Activated CD4-positive, alpha-beta T cell treated with anti-CD3 and anti-CD28 coated beads, Interleukin-10, Interleukin-2, amounts not matched to agents 100 ng/mL and 50 ng/mL, durations not matched to agents 16 hours and 8 hours (primary cell): ENCODE measurements around the gene CCDC192.

Experiments used
- DNase-seq: peaks from one replicate; pipeline ENCODE4 v3.0.0-alpha.2; 2020

CCDC192 gene

DNA sequence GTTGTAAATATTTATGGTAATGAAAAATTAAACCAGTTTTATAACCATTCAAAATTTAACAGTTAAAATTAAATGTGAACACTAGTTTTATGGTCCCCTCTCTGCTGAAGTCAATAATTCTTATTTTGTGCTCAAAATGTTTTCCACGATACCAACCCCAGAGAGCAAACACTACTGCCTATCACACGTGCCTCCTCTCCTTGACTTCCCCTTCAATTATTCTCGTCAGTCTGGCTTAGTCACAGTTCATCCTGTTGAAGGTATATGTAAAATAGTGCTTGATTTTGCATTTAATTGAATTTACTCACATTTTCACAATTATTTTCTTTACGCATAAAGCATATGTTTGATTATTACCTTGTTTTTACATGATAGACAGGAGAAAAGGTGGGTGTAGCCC is 148.8 kb downstream of the CCDC192 start:
- no peak for DNase-seq

DNA sequence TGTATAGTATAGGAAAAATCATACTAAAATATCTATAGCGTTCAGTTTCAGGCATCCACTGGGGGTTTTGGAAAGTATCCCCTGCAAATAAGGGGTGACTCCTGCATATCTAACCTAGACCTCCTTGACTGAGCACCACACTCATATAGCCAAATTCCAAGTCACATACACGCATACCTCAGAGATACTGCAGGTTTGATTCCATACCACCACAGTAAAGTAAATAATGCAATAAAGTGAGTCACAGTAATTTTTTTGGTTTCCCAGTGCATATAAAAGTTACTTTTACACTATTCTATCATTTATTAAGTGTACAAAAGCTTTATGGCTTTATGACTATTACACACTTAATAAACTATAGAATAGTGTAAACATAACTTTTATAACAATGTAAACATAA is 151.3 kb downstream of the CCDC192 start:
- DNase-seq, result no peak

DNA sequence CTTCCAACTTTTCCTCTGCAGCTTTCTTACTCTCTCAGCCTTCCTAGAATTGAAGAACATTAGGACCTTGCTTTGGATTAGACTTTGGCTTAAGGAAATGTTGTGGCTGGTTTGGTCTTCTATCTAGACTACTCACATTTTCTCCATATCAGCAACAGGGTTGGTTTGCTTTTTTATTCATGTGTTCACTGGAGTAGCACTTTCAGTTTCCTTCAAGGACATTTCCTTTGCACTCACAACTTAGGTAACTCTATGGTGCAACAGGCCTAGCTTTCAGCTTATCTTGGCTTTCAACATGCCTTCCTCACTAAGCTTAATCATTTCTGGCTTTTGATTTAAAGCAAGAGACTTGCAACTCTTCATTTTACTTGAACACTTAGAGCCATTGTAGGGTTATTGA is 153.1 kb downstream of the CCDC192 start:
- peak; percentile 50 for DNase-seq

DNA sequence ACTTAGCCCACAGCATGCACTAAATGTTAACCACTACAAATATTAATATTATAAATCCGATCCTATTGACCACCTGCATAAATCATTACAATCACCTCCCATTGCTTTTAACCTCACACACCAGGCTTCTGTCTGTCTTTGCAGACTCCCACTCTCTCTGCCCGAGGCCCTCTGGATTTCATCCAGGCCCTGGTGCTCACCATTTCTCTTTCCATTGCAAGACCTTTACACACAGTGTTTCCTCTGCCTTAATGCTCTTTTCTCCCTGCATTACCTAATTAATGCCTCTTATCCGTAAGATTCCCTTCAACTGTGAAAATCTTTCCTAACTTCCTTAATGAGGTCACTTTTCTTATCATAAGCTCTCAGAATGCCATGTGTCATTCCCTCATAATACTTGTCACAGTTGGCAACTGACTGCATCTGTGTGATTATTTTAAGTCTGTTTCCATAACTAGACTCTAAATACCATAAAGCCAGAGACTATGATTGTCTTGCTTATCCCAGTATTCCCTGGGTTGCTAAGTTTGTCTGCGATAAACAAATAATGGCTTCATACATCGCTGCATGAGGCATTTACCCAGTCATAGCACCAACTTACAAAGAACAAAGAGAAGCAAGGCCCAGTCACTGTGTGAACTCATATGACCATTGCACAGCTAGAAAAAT is 155.1 kb downstream of the CCDC192 start:
- DNase-seq, result no peak

DNA sequence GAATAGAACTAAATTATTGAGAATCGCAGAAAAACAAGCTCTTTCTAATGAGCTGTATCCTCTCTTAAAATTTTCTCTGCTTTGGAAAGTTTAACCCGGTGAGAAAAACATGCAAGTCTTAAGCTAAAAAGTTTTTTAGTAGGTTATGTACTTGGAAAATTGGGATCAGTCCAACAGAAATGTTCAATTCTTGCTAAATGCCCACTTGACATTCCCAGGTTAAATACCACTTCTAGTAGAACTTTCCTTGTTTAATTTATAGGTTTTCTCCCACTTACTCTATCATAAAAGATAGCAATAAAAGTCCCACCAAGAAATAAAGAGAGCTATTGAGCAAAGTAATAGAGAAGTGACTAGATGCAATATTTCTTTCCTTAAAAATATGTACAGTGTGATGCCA is 157.1 kb downstream of the CCDC192 start:
- no peak for DNase-seq

DNA sequence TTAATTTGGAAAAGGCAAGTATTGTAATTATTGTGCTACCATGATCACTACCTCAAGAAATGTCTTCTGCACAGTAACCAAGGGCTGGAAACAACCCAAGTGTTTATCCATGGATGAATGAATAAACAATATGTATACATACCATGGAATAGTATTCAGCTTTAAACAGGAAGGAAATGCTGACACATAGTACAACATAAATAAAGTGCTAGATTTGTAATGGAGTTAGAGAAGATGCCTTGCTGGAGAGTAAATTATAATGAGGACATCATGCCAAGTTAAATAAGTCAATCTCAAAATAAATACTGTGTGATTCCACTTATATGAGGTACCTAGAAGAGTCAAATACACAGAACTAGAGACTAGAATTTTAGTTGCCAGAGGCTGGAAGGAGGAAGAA is 160.0 kb downstream of the CCDC192 start:
- no peak for DNase-seq

DNA sequence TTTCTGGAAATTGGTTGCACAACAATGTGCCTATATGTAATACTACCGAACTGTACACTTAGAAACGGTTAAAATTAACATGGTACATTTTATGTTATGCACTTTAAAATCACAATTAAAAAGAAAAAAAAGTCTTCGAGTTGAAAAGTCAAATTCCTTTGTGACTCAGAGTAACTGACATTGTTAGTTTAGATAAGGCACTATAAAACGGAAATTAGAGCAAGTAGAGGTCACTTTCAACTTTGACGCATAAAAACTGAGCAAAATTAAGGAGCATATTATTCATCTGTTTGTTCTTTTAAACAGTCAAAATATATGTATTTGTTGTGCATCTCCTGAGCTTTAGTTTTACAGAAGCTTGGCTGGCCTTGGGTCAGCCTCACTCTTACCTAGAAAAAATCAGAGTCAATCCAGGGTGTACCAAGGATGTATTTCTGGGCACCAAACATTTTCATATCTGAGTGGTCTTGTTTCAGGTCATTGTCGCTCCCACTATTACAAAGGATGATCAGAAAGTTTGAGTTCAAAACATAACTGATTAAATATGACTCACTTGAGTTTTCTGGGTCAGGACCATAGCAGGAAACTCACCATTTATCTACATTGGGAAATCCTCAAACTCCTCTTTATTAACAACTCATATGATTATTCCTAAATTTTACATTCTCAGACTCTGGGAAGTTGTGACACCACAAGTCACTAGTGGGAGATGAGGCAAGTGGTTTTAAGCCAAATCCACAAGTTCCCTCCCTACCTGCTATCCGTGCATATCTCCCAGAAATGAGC is 160.6 kb downstream of the CCDC192 start:
- no peak for DNase-seq

DNA sequence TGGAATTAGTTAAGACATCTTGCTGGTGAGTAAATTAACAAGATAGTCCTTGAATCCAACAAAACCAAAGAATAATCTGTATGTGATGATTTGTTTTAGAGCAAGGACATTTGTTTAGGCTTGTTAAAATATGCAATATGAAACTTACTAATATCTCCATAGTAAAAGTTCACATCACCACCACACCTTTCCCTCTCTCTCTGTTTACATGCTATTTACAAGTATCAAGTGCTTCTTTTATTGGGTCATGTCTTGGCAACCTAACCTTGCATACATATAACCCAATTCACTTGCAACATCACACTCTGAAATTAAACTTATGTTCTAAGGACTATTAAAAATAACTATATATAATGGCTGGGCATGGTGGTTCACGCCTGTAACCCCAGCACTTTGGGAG is 161.3 kb downstream of the CCDC192 start:
- no peak for DNase-seq

DNA sequence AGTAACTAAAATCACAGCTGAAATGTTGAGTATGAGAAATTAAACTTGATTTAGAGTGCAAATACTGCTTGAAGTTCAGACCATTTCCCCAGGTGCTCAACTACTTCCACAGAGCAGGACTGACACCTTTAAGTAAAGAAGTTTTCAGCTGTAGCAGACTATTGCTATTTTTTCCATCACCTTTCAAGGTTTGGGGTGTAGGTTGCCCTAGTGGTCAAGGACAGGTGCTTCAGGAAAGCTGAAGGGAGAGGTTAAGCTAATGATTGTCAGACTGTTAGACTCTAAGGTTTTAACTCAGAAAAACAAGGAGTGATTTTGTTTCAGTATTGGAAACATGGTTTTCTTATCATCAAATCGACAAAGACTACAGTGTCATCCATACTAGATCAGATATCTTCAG is 162.1 kb downstream of the CCDC192 start:
- DNase-seq, result no peak

DNA sequence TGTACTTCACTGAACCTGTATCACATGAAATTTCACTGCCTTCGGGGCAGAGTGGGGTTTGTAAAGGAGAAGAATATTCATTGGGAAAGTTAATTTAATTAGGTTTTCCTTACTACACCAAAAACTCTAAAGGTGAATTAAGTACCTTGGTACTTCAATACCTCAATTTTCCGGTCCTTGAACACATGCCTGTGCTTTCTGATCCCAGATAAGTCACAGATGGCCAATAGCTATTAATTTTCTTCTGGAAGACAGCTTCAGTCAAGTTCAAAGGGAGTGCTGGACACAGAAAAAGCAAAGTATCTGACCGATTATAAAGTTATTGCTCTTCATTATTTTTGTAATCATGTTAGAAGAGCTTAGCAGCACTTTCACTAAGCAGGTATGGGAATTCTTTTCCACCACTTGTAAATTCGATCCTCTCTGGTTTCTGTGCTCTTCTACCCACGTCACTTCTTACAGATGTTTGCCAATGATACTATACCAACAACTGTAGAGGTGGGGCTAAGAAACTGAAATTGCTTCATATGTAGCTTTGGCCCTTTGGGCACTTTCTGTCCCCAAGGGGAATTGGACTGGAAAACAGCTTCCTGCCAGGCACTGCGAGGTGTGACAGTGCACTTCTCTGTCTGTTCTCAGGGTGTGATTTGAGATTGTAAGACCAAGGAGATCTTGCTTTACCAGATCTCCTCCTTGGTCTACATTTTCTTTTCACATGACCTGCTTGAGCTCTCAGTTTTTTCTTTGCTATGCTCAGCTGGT is 164.0 kb downstream of the CCDC192 start:
- no peak for DNase-seq

DNA sequence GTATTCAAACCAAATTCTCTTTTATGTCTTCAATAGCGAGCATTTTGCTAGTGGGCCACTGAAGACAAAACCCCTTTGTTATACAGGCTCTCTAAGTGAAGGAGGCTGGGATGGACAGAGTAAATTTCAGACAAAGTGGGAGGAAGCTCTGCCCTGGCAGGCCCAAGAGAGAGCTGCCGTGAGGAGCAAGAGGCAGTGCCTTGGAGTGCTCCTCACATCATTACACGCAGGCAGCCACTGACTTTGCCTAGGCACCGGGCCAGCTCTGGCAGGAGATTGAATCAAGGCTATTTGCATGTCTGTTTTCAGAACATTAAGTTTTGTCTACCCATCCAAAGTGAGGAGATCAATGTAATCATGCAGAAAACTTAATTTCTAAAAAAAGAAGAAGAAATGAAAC is 167.7 kb downstream of the CCDC192 start:
- DNase-seq, result no peak

DNA sequence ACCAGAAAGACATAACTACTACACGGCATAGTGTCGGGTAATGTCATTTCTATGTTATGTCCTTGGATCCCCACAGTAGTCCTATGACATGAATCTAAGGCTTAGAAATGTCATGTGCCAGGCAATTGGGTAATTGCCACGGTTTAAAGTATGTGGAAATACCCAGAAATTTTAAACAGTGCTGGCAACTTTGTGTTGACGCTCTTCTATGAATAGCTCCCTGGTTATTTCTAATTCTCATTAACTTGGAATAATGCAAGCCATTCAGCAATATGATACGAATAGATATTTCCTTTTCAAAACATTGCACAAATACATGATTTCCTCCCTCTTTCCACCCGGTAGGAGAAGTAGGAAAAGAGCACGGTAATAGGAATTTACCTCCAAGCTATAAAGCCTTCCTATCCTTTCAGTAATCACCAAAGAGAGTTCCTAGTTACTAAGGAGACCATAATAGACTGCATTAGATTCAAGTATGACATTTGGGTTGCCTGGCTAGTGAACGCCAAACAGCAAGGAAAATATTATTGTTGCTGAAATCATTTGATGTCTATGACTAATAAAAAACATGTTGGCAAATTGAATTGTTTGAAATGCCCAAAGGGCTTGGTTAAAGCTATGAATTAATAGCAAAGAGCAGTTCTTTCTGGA is 168.4 kb downstream of the CCDC192 start:
- DNase-seq, result no peak

DNA sequence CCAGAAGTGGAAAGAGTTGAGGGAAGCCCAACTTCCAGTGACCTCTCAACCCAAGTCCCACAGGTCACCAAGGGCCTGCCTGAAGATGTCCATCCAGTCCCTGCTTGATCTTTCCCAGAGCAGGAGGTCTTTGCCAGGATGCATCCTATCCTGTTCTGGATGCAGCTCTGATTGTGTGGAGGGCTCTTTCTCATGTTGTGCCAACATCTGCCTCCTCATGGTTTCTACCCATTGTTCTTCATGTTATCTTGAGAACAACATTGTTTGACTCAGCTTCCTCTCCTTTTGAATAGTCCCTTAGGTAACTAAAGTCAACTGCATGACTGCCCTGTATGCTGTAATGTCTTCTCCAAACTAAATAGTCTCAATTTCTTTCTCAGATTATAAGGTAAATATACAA is 169.3 kb downstream of the CCDC192 start:
- no peak for DNase-seq

DNA sequence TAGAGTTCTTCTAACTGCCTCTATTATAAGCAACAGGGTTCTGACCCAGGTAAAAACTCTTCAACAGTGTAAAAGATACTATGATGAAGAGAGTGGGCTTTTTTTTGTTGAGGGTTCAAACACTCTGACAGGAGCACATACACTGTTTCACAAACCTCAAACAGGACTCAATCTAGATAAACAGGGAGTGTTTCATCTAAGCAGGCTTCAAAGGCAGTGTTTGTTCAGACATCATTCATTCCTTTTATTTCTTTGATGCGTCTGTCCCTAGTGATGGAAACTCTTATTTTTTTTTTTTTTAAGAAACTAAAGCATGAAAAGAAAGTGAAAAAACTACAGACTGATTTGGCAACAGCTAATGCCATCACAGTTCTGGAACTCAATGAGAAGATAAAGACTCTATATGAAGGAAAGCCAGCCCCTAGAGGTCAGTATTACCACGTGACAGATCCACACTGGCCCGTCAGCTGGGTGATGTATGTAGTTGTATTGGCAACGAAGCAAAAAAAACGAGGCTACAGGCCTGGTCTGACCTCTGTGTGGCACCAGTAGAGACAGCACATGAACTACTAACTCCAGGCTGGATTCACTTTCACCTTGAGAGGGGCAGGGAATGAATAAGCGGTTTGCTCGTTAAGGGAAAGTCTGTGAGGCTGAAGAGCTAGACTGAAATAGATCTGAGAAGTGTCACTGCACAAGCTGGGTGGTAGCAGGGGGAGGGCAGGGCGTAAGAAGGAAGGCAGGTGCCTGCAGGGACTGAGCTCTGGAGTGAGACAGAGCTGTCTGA is 172.2 kb downstream of the CCDC192 start:
- peak; percentile 39 for DNase-seq

DNA sequence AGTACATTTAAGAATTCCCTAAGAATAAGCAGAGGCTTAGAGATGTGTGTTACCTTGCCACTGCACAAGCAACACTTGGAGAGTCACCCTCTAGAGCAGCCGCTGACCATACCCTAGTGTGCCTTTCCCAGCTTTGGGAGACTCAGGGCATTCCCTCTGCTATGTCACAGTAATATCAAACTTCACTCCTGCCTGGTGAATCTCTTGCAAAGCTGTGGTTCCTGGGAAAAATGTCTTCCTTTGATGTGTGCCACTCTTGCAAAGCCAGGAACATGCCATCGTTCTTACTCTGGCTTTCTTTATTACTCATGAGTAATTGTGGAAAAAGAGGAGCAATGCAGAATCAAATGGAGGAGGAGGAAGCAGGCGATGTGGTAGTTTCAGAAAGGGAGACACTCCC is 173.2 kb downstream of the CCDC192 start:
- DNase-seq, result no peak

DNA sequence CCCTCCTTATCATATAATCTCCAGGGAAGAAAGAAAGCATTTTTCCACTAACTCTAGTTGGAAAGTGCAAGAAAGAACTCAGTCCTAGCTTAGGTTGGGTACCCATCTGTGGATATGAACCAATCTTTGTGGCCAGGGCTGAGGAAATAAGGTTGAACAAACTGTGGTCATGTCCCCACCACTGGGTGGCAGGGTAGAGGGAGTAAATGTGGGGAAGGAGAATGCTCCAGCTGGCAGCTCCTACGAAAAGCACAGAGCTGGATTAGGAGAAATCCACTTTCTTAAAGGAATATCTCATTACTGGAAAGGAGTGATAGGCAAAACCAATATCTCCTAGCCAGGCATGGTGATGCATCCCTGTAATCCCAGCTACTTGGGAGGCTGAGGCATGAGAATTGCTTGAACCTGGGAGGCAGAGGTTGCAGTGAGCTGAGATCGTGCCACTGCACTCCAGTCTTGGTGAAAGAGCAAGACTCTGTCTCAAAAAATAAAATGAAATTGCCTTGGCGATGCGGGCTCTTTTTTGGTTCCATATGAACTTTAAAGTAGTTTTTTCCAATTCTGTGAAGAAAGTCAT is 175.1 kb downstream of the CCDC192 start:
- peak; percentile 18 for DNase-seq

DNA sequence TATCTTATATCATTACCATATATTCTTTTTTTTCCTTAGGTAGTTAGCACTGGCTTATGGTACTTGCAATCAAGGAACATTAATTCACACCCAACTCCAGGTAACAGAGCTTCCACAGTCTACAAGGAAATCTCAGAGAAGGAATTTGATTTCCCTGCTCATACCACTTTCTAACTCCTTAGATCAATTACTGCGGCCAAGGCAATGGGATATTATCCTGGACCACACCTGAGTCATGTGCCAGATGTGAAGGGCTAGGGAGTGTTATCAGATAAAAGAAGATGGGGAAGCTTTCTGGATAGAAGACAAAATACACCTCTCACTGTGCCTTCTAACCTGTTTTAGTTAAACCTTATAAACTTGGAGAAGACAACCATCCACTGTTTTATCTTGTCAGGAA is 181.2 kb downstream of the CCDC192 start:
- DNase-seq, result no peak

DNA sequence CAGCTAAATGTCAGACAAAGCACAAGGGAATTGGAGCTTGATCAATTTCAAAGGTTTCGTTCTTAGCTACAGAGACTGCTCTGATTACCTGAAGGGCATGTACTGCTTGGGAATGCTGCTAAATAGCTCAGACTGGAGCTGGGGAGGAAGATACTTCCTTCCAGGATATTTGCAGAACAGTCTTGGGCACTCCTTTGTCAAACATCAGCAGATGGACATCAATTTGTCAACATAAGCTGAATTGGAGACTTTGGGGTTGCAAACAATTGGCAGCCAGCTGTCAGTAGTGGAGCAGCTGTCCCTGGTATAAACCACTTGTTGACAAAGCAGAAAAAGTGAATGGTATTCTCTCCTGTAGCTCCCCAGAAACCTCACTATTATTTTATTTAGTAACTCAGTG is 182.0 kb downstream of the CCDC192 start:
- no peak for DNase-seq

DNA sequence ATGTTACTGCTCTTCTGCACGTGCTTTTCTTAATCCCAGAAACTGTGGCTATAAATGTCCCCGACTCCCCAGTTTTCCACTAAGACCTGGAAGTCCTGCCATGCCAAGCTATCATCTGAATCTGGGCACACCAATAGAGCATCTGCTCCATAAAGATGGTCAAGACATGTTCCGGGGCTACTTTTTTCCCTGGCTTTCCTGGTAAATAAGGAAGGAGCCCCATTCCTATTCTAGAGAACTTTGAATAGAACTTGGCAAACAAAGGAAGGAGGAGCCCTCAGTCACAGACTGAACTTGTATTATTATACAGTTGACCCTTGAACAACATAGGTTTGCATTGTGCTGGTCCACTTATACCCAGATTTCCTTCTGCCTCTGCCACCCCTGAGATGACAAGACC is 182.9 kb downstream of the CCDC192 start:
- no peak for DNase-seq

DNA sequence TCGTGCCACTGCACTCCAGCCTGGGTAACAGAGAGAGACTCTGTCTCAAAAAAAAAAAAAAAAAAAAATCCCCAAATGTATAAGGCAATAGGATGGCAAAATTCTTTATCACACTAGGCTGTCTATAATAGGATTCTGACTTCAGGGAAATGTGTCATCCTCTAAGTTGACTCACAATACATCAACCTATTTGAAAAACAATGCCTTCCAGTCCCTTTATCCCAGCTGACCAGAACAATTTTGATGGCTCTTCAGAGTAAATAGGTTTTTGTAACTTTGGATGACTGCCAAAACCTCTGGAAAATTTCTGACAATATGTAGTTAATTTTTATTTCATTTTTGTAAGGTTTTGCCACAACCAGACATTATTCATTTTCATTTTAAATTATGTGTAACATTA is 184.1 kb downstream of the CCDC192 start:
- DNase-seq, result no peak

DNA sequence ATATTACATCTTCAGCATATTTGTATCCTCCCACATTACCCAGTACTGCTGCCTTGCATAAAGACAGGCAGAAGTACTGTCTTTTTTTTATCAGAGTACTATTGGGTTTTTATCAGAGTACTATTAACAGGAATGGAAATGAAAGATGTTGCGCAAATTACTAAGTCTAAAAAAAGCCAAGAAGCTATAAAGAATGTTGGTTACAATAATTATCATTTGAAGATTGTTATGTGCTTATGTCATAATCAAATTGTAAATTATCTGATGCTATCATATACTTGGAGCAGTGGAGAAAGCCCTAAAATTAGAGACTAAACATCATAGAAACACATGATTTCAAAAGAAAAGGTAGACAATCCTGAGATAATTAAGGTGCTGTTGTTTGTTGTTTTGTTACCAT is 188.8 kb downstream of the CCDC192 start:
- no peak for DNase-seq
